Choroid plexus epithelial cell (primary cell): ENCODE data around the gene TGFBR3.

ENCODE experiments used
- DNase-seq: peaks from one replicate; pipeline ENCODE4 v3.0.0-alpha.2; 2010; ENCODE audit warnings: low read depth
- H3K4me3 ChIP-seq: 2 replicates; pipeline ENCODE4 v1.5.1; 2011; ENCODE audit warnings: low read depth, mild to moderate bottlenecking, control low read depth, low read length, moderate library complexity
- TF ChIP-seq, protein P1 (sequence below): conservative IDR thresholded peaks from 2 replicates; pipeline ENCODE4 v1.5.1; 2011; ENCODE audit warnings: low read depth, mild to moderate bottlenecking, control low read depth, inconsistent platforms, low read length, moderate library complexity

Gene TGFBR3

GRCh38 chr1:91711504-91712247 lies 174.3 kb downstream of the TGFBR3 start:
- no peak for DNase-seq
- TF ChIP-seq, protein P1, sequence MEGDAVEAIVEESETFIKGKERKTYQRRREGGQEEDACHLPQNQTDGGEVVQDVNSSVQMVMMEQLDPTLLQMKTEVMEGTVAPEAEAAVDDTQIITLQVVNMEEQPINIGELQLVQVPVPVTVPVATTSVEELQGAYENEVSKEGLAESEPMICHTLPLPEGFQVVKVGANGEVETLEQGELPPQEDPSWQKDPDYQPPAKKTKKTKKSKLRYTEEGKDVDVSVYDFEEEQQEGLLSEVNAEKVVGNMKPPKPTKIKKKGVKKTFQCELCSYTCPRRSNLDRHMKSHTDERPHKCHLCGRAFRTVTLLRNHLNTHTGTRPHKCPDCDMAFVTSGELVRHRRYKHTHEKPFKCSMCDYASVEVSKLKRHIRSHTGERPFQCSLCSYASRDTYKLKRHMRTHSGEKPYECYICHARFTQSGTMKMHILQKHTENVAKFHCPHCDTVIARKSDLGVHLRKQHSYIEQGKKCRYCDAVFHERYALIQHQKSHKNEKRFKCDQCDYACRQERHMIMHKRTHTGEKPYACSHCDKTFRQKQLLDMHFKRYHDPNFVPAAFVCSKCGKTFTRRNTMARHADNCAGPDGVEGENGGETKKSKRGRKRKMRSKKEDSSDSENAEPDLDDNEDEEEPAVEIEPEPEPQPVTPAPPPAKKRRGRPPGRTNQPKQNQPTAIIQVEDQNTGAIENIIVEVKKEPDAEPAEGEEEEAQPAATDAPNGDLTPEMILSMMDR = no peak
- no peak overlapping the region for H3K4me3 ChIP-seq

DNA sequence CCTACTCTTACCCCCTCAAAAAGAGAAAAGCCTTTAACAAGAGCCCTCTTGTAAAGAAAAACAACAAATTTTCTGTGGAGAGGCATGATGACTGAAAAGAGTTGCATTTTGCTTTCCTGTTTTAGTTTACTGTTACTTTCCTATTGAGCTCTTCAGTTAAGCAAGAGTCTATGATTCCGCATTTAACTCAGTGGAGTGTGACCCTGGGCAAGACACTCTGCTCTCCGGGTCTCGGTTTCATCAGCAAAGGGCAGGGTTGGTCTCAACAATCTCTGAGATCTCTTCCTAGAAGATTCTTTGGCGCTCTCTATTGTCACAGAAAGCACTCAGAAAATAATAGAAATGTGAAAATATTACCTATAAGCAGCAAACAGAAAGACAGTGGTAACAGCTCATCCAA lies 175.7 kb downstream of the TGFBR3 start:
- TF ChIP-seq, protein P1 = no peak
- no peak for DNase-seq
- H3K4me3 ChIP-seq = no peak overlapping the region

DNA sequence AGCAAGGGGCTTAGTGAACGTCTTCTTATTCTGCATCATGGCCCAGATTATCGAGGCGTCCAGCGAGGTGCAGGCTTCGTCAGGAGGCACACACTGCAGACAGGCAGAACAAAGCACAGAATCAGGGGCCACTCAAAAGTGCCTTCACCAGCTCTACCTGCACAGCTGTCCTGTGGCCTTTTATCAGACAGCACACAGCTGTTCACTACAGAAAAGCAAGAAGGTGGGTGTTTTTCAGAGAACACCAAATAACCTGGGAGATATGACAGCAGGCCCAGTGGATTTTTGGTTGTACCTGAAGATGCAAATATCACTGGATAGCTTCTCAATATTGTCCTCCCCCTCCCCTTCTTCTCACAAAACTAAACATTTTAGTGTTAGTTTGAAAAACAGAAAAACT lies 177.3 kb downstream of the TGFBR3 start:
- DNase-seq = no peak
- H3K4me3 ChIP-seq = no peak overlapping the region
- TF ChIP-seq, protein P1 = no peak

- no peak for DNase-seq
- TF ChIP-seq, protein P1 = no peak
- H3K4me3 ChIP-seq = no peak overlapping the region
Measured at GRCh38 chr1:91707890-91708218, 178.1 kb downstream of the TGFBR3 start.

DNA sequence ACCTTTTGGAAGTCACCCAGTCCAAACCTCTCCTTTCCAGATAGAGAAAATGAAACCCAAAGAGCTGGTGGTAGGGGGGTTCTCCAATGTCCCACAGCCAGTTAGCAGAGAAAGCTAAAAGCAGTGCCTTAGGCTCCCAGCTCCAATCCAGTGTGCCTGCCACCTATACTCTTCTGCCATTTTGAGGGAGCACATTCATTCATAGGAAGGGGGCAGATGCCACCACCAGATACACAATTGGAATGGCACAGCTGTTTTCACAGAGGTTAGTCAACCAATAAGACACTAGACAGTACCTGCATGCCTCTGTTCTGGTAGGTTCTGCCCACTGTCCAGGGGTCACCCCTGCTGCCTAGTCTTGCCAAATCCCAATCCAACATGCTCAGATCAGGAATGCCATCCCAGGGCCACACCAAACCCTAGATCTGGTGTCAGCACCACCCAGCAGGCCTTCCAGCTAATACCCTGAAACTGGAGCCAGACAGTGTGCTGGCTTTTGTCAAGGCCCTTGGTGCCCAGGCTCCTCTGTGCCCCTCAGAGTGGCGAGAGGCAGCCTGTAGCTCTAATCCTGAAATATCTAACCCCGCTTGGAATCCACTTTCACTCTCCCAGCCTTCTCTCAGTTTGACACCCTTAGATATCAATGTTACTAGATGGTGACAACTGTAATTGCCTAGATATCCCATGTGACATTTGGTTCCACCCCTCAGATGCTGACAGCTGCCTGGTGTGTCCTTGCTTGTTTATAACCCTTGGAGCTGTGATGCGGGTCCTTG lies 178.6 kb downstream of the TGFBR3 start:
- no peak overlapping the region for H3K4me3 ChIP-seq
- TF ChIP-seq, protein P1 = no peak
- no peak for DNase-seq

- H3K4me3 ChIP-seq = no peak overlapping the region
- DNase-seq = no peak
- TF ChIP-seq, protein P1 = no peak
Measured at GRCh38 chr1:91706140-91706957, 179.6 kb downstream of the TGFBR3 start.
